ENCODE data around the gene TMEM154.

DNA sequence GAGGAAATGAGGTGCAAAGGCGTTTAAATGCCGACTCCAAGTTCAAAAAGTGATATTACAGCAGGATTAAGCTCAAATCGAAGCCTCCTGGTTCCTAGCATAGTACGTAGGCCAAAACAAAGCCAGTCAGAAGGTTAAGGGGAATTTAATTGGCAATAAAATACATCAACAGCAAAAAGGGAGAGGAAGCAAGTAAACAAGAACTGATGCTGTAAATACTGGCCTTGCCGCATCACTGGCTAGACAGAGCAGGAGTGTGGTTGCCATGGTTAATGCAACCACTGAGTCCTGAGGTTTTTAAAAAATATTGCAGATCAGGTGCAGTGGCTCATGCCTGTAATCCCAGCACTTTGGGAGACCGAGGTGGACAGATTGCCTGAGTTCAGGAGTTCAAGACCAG is 80.7 kb downstream of the TMEM154 start:
- TF ChIP-seq, protein P1, sequence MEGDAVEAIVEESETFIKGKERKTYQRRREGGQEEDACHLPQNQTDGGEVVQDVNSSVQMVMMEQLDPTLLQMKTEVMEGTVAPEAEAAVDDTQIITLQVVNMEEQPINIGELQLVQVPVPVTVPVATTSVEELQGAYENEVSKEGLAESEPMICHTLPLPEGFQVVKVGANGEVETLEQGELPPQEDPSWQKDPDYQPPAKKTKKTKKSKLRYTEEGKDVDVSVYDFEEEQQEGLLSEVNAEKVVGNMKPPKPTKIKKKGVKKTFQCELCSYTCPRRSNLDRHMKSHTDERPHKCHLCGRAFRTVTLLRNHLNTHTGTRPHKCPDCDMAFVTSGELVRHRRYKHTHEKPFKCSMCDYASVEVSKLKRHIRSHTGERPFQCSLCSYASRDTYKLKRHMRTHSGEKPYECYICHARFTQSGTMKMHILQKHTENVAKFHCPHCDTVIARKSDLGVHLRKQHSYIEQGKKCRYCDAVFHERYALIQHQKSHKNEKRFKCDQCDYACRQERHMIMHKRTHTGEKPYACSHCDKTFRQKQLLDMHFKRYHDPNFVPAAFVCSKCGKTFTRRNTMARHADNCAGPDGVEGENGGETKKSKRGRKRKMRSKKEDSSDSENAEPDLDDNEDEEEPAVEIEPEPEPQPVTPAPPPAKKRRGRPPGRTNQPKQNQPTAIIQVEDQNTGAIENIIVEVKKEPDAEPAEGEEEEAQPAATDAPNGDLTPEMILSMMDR (IDR thresholded peaks at IDR 0.05): no peak
- no peak for TF ChIP-seq POLR2A (IDR thresholded peaks at IDR 0.05)

Measured in esophagus squamous epithelium (tissue), 4 donors.